Keratinocyte (primary cell): ENCODE results near the gene FTSJ3. TPM values are rescaled to one million over a fixed set of nuclear protein-coding genes. Genes with fewer than 3 reads are reported as not detected.

Experiments used
- DNase-seq: peaks from one replicate; pipeline ENCODE4 v3.0.0-alpha.2; 2011; ENCODE audit warnings: low read depth, missing footprints, low spot score
- FAIRE-seq: peaks from 2 replicates; lab custom pipeline; 2011; peaks lifted over from hg19 to GRCh38; lab: Jason Lieb, UNC
- H2AFZ ChIP-seq: 2 replicates; pipeline ENCODE4 v1.6.0; 2012; ENCODE audit warnings: low read length, control low read depth, inconsistent platforms; ENCODE audit not compliant: control insufficient read depth
- H3K27ac ChIP-seq: 2 replicates; pipeline ENCODE4 v1.5.1; 2011; ENCODE audit warnings: low read length; ENCODE audit not compliant: control insufficient read depth, insufficient read depth
- H3K27me3 ChIP-seq: 3 replicates; pipeline ENCODE4 v1.6.0; 2011; ENCODE audit warnings: low read length; ENCODE audit not compliant: control insufficient read depth, insufficient read depth; ENCODE audit errors: extremely low read depth
- H3K36me3 ChIP-seq, 2 experiments: 2 replicates in 1 of 2; 3 replicates in 1 of 2; pipeline ENCODE4 v1.5.1; 2011; ENCODE audit warnings: low read length in 2 of 2, mild to moderate bottlenecking in 1 of 2; ENCODE audit not compliant: control insufficient read depth in 2 of 2, insufficient read depth in 2 of 2; ENCODE audit errors: extremely low read depth in 1 of 2
- H3K4me1 ChIP-seq: 3 replicates; pipeline ENCODE4 v1.5.1; 2011; ENCODE audit warnings: low read length; ENCODE audit not compliant: control insufficient read depth, insufficient read depth; ENCODE audit errors: extremely low read depth
- H3K4me2 ChIP-seq: 3 replicates; pipeline ENCODE4 v1.6.0; 2011; ENCODE audit warnings: low read depth, low read length; ENCODE audit not compliant: control insufficient read depth, insufficient read depth; ENCODE audit errors: extremely low read depth
- H3K4me3 ChIP-seq, 3 experiments: fragments of 200-600 bp in 1 of 3; sonication (generic) in 1 of 3; 2 replicates in 2 of 3; 3 replicates in 1 of 3; pipeline ENCODE4 v1.5.1; 2011 to 2016; ENCODE audit warnings: low read length in 3 of 3, mild to moderate bottlenecking in 3 of 3, control low read depth in 2 of 3, inconsistent platforms in 1 of 3, low read depth in 1 of 3, mixed read lengths in 1 of 3, mixed run types in 1 of 3, moderate library complexity in 1 of 3; ENCODE audit not compliant: control insufficient read depth in 2 of 3, insufficient read depth in 2 of 3; ENCODE audit errors: extremely low read depth in 1 of 3
- H3K79me2 ChIP-seq: 2 replicates; pipeline ENCODE4 v1.6.0; 2012; ENCODE audit warnings: low read length; ENCODE audit not compliant: control insufficient read depth, insufficient read depth
- H3K9ac ChIP-seq: 3 replicates; pipeline ENCODE4 v1.6.0; 2011; ENCODE audit warnings: low read length; ENCODE audit not compliant: control insufficient read depth, insufficient read depth; ENCODE audit errors: extremely low read depth
- H3K9me1 ChIP-seq: 3 replicates; pipeline ENCODE4 v1.6.0; 2011; ENCODE audit warnings: low read length; ENCODE audit not compliant: control insufficient read depth, insufficient read depth; ENCODE audit errors: extremely low read depth
- H3K9me3 ChIP-seq: 2 replicates; pipeline ENCODE4 v1.5.1; 2012; ENCODE audit warnings: low read depth, low read length; ENCODE audit not compliant: control insufficient read depth
- H4K20me1 ChIP-seq: 3 replicates; pipeline ENCODE4 v1.6.0; 2011; ENCODE audit warnings: low read length; ENCODE audit not compliant: control insufficient read depth, insufficient read depth; ENCODE audit errors: extremely low read depth
- CTCF ChIP-seq, 3 experiments: IDR thresholded peaks in 1 of 3; conservative IDR thresholded peaks in 1 of 3; optimal IDR thresholded peaks in 1 of 3; 2 replicates in 2 of 3; 3 replicates in 1 of 3; pipeline versions ENCODE3 to v1.5.1; 2011; ENCODE audit warnings: low read length in 3 of 3, mild to moderate bottlenecking in 3 of 3, moderate library complexity in 2 of 3, control low read depth in 1 of 3, inconsistent platforms in 1 of 3; ENCODE audit not compliant: insufficient read depth in 2 of 3; ENCODE audit errors: extremely low read depth in 1 of 3
- EZH2 ChIP-seq: IDR thresholded peaks from one replicate; pipeline ENCODE4 v1.6.1; 2012; ENCODE audit warnings: inconsistent platforms, mild to moderate bottlenecking, low read length, moderate library complexity
- dilution Hi-C: fragments of 300-500 bp; cut with MboI; formaldehyde crosslinking; loops from one replicate; pipeline ENCODE4 v1.7.0; 2020; ENCODE audit warnings: low sequenced_read_pairs; ENCODE audit not compliant: extremely low pct_ligation_motif_present
- polyA plus RNA-seq, 5 experiments: library from polyadenylated mRNA; depleted of rRNA in 3 of 5; stranded (reverse) in 3 of 5; stranded (forward) in 1 of 5; unstranded in 1 of 5; fragments of >200 nt; gene quantifications; 1 replicate in 1 of 5; 2 replicates in 3 of 5; 3 replicates in 1 of 5; pipeline versions ENCODE4 v1.2.1 to v1.2.3, GENCODE V29; 2011 to 2012; ENCODE audit warnings: missing spikeins in 2 of 5, low read depth in 1 of 5, low replicate concordance in 1 of 5

Gene FTSJ3
- polyA plus RNA-seq, 1 donor (not counting 4 experiments of a cell fraction or from before 2014, with no cell fraction given): 43.7 TPM

GRCh38 chr17:63832455-63832854 lies 5.0 kb upstream of the FTSJ3 start:
- H3K4me1 ChIP-seq: peaks cover 25% of the 10 kb centered on the region
- no peak overlapping the region for H3K4me2 ChIP-seq
- dilution Hi-C loops: no loop called here
- H3K4me3 ChIP-seq: no peak overlapping the region
- TF ChIP-seq CTCF (optimal IDR thresholded peaks at IDR 0.05 in 1 of 3, IDR thresholded peaks at IDR 0.05 in 1 of 3, conservative IDR thresholded peaks at IDR 0.05 in 1 of 3; ENCODE audit: extremely low read depth in 1 of 3, insufficient read depth in 2 of 3, low read length in 3 of 3) (no peak), EZH2 (no peak)
- H3K79me2 ChIP-seq: peaks cover 42% of the 10 kb centered on the region
- H3K27ac ChIP-seq: no peak overlapping the region
- FAIRE-seq (no peak), DNase-seq (no peak)
- H3K9ac ChIP-seq: no peak overlapping the region
- H4K20me1 ChIP-seq: peaks cover 7% of the 10 kb centered on the region
- H3K9me3 ChIP-seq: no peaks in the 10 kb centered on the region
- H3K9me1 ChIP-seq: no peaks in the 10 kb centered on the region
- no peak overlapping the region for H2AFZ ChIP-seq
- no peaks in the 10 kb centered on the region for H3K27me3 ChIP-seq
- H3K36me3 ChIP-seq: peaks cover 62 to 65% of the 10 kb centered on the region in 2 experiments

- peaks cover 7% of the 10 kb centered on the region for H4K20me1 ChIP-seq
- H3K27me3 ChIP-seq: no peaks in the 10 kb centered on the region
- no peak overlapping the region for H2AFZ ChIP-seq
- H3K4me2 ChIP-seq: no peak overlapping the region
- no peak overlapping the region for H3K27ac ChIP-seq
- H3K9me1 ChIP-seq: no peaks in the 10 kb centered on the region
- H3K36me3 ChIP-seq: peaks cover 61 to 62% of the 10 kb centered on the region in 2 experiments
- no peak overlapping the region for H3K9ac ChIP-seq
- TF ChIP-seq CTCF (optimal IDR thresholded peaks at IDR 0.05 in 1 of 3, IDR thresholded peaks at IDR 0.05 in 1 of 3, conservative IDR thresholded peaks at IDR 0.05 in 1 of 3; ENCODE audit: extremely low read depth in 1 of 3, insufficient read depth in 2 of 3, low read length in 3 of 3): no peak
- TF ChIP-seq EZH2: no peak
- H3K4me3 ChIP-seq: no peak overlapping the region
- H3K4me1 ChIP-seq: peaks cover 25% of the 10 kb centered on the region
- no peaks in the 10 kb centered on the region for H3K9me3 ChIP-seq
- dilution Hi-C loops: no loop called here
- no peak for FAIRE-seq
- DNase-seq: no peak
- peaks cover 39% of the 10 kb centered on the region for H3K79me2 ChIP-seq
Measured at GRCh38 chr17:63832014-63832413, 4.6 kb upstream of the FTSJ3 start.
